Tongue (tissue), 2 donors: Measurements from ENCODE around the gene STK38L. TPM values are rescaled to one million over a fixed set of nuclear protein-coding genes. Genes with fewer than 3 reads are reported as not detected.

Experiments used
- DNase-seq: peaks from one replicate; pipeline ENCODE4 v3.0.0-alpha.2; 2015
- total RNA-seq: library from RNA; depleted of rRNA; stranded (reverse); fragments of >200 nt; gene quantifications from one replicate; pipeline ENCODE4 v1.2.3, GENCODE V29; 2014

STK38L gene
- 42.2 TPM for total RNA-seq

- DNase-seq: peak; percentile 98
These were observed at the start of gene STK38L for GRCh38 chr12:27243804-27244688. Gene STK38L (plus strand): TSS chr12:27244286. CDS start chr12:27297721, 53,435 bp downstream.

GRCh38 chr12:27194644-27195043 lies 49.4 kb upstream of the STK38L start:
- DNase-seq: no peak

GRCh38 chr12:27198036-27198435 lies 46.0 kb upstream of the STK38L start:
- no peak for DNase-seq

GRCh38 chr12:27199638-27200300 lies 44.3 kb upstream of the STK38L start:
- no peak for DNase-seq

GRCh38 chr12:27201169-27201568 lies 42.9 kb upstream of the STK38L start:
- DNase-seq: no peak

- no peak for DNase-seq
These were observed 37.1 kb upstream of the STK38L start for GRCh38 chr12:27206801-27207502.

- DNase-seq: no peak
These were observed 36.3 kb upstream of the STK38L start for GRCh38 chr12:27207615-27208413.

DNA sequence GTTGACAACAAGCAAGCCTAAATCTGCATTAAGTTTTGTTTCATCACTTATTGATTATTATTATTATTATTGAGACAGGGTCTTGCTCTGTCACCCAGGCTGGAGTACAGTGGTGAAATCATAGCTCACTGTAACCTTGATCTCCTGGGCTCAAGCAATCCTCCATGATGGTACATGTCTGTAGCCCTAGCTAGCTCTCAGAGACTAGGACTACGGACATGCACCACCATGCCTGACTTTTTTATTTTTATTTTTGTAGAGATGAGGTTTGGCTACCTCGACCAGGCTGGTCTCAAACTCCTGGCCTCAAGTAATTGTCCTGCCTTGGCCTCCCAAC lies 35.7 kb upstream of the STK38L start:
- no peak for DNase-seq

DNA sequence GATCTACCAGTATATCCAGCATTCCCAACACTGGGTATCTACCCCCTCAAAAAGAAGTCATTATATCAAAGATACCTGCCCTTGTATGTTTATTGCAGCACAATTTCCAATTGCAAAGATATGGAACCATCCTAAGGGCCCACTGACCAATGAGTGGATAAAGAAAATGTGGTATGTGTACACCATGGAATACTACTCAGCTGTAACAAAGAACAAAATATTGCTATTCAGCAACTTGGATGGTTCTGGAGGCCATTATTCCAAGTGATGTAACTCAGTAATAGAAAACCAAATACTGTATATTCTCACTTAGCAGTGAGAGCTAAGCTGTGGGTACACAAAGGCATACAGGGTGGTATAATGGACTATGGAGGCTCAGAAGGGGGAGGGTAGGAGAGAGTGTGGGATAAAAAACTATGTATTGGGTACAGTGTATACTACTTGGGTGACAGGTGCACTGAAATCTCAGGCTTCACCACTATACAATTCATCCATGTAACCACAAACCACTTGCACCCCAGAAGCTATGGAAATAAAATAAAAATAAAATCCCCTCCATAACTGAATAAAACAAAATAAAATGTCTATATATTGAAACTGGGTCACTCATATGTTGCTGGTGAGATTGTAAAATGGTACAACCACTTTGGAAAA lies 34.7 kb upstream of the STK38L start:
- no peak for DNase-seq

DNA sequence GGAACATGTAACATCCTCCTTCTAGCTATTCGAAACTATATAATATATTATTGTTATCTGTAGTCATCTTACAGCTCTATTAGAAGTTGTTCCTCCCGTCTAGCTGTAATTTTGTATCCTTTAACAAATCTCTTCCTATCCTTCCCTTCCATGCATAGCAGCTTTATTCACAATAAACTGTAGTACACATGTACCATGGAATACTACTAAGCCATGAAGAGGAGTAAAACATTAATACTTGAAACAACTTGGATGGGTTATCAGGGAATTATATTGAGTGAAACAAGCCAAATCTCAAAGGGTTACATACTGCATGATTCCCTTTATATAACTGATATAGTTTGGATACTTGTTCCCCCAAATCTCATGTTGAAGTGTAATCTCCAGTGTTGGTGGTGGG lies 33.9 kb upstream of the STK38L start:
- DNase-seq: no peak

DNA sequence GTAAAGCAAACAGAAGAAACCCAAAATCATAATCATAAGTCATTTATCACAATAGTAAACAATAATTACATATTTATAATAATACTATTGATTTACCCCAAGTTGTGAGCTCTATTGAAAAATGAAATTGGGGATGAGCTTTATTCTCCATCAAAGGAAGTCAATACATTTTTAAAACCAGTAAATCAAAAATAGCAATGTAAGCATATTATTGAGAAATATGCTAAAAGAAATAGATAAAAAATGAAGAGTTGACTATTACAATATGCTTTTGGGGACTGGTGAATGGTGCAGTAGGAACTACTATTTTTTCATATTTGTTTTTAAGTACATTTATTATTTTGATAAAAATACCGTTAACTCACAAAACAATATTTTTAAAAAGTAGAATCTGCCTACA lies 31.2 kb upstream of the STK38L start:
- DNase-seq: no peak

DNA sequence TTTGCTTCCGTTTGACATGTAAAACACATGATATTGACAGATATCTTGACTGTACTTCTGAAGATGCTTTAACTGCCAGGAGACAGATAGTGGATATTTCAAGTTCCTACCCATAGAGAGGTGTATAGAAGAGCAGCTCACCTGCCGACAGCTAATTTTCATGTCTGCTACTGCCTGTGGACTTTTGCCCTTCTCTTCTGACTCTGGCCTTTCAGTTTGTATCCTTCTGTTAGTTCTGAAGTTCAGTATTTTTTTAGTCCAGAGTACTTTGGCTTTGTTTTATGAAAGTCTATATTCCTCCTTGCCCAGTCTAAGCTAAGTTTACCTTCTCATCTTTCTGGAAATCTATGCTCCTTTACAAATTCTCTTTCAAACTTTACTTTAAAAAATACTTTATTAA lies 30.8 kb upstream of the STK38L start:
- DNase-seq: no peak

DNA sequence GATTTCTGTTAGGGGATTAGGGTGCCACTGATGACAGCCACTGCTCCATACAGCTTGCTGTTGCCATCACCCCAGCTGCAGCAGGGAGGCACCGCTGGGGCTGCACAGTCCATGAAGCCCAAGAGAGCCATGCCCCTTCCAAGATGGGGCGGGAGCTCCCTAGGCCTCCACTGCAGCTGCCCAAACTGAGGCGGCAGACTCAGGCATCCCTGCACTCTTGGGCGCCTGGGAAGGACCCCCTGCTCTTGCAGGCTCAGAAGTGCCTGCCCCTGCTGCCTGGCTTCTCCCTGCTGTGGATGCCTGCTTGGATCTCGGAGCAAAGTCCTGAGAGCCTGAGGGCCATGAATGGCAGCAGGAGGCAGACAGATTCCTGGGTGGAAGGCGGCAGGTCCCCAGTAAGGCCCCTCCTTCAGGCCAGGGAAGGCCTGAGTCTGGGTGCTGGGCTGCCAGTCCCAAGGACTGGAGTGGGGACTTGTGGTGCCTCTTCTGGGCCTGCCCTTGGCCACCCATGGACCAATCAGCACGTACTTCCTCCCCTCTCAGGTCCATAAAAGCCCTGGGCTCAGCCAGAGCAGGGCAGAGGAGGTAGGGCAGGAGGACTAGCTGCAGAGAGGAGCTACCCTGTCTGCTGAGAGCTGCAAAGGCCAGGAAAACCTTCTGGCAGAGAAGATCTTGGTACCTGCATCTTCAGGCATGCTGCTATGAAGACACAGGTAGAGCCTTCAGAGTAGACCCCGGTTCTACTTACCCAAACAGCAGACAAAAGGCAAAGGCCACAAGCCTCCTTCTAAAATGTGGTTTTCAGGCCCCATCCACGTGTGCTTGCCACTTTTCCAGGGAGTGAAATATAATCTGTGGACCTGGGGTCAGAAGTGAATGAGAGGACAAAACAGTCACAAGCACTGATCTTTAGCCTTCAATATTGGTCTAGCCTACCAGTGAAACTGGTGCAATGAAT lies 30.0 kb upstream of the STK38L start:
- no peak for DNase-seq

DNA sequence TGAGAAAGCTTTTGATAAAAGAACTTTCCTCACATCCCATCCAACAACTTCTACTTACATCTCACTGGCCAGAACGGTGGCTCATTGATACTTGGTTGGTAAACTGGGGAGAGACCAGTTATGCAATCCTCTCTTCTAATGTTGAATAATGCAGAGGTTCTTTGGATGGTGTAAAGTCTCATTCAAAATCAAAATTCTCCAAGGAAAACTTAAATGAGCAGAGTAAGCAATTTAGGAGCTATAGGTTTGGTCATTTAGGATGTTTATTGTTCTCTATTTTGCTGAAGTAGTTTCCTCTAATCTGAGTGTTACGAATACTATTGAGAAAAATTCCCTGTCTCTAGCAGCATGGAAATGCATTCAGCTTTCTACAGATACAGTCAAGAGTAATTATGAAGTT lies 26.5 kb upstream of the STK38L start:
- DNase-seq: no peak

DNA sequence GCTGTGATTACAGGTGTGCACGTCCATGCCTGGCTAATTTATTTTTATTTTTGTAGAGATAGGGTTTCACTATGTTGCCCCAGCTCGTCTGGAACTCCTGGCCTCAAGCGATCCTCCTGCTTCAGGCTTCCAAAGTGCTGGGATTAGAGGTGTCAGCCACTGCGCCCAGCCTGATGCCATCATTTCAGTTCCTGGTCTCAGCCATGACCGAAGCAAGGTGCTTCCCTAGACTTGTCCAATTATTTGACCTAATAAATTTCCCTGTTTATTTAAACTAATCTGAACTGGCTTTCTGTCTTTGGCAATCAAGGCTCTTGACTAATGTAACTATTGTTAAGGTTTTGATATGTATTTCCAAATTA lies 24.4 kb upstream of the STK38L start:
- DNase-seq: no peak

GRCh38 chr12:27220055-27220987 lies 23.8 kb upstream of the STK38L start:
- no peak for DNase-seq

DNA sequence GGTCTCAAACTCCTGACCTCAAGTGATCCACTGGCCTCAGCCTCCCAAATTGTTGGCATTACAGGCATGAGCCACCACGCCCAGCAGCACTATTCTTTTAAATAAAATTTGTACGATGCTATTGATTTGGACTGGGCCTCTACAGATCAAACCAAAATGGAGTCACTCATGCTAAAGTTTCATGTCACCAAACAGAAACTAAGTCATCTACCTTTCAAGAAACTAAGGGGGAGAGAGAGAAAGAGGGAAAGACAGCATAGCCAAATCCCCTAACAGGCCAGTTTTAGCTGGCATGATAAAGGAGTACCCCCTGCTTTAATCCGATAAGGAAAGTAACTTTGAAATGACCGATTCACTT lies 23.1 kb upstream of the STK38L start:
- no peak for DNase-seq

GRCh38 chr12:27221625-27222387 lies 22.3 kb upstream of the STK38L start:
- no peak for DNase-seq

GRCh38 chr12:27226407-27226929 lies 17.6 kb upstream of the STK38L start:
- peak; percentile 41 for DNase-seq
